Mucosa of stomach (tissue), 1 donor: Measurements from ENCODE around the gene ULBP2.
"Not testable (repeated sequence)": the region's sequence is repeated elsewhere in the genome, so short reads cannot be mapped to it uniquely, and the experiment has no call there.

Experiments
- H3K27me3 ChIP-seq: one replicate; pipeline ENCODE4 v1.7.0; 2013; ENCODE audit warnings: mild to moderate bottlenecking, low read length; ENCODE audit not compliant: control insufficient read depth, insufficient read depth
- H3K36me3 ChIP-seq: one replicate; pipeline ENCODE4 v1.7.0; 2013; ENCODE audit warnings: low read length; ENCODE audit not compliant: control insufficient read depth, insufficient read depth
- H3K4me1 ChIP-seq: one replicate; pipeline ENCODE4 v1.7.0; 2013; ENCODE audit warnings: mild to moderate bottlenecking, low read length; ENCODE audit not compliant: control insufficient read depth, insufficient read depth
- H3K4me3 ChIP-seq: one replicate; pipeline ENCODE4 v1.7.0; 2013; ENCODE audit warnings: low read length
- H3K9ac ChIP-seq: one replicate; pipeline ENCODE4 v1.7.0; 2013; ENCODE audit warnings: mild to moderate bottlenecking, low read length, moderate library complexity
- H3K9me3 ChIP-seq: one replicate; pipeline ENCODE4 v1.7.0; 2013; ENCODE audit warnings: mild to moderate bottlenecking, low read length, moderate library complexity; ENCODE audit not compliant: control insufficient read depth
- donor health status: Pancreatic carcinoma.

The ULBP2 gene

GRCh38 chr6:149935668-149936067, 6.1 kb upstream of the ULBP2 start:
- peaks cover 79% of the 10 kb centered on the region for H3K27me3 ChIP-seq
- no peak overlapping the region for H3K9ac ChIP-seq
- H3K4me3 ChIP-seq, result no peak overlapping the region
- no peaks in the 10 kb centered on the region for H3K4me1 ChIP-seq
- H3K9me3 ChIP-seq, result no peaks in the 10 kb centered on the region
- H3K36me3 ChIP-seq, result no peaks in the 10 kb centered on the region

GRCh38 chr6:149936743-149937142, 5.1 kb upstream of the ULBP2 start:
- no peak overlapping the region for H3K4me3 ChIP-seq
- no peaks in the 10 kb centered on the region for H3K9me3 ChIP-seq
- H3K9ac ChIP-seq, result no peak overlapping the region
- no peaks in the 10 kb centered on the region for H3K36me3 ChIP-seq
- peaks cover 80% of the 10 kb centered on the region for H3K27me3 ChIP-seq
- H3K4me1 ChIP-seq, result peaks cover 3% of the 10 kb centered on the region

GRCh38 chr6:149938013-149938570, 3.7 kb upstream of the ULBP2 start:
- not testable (repeated sequence) for H3K4me3 ChIP-seq, H3K4me1 ChIP-seq, H3K9me3 ChIP-seq, H3K36me3 ChIP-seq, H3K9ac ChIP-seq
- H3K27me3 ChIP-seq, result peaks cover 88% of the 10 kb centered on the region

GRCh38 chr6:149938571-149939355, 3.1 kb upstream of the ULBP2 start:
- Histone ChIP-seq H3K9ac (no peak overlapping the region), H3K9me3 (no peaks in the 10 kb centered on the region), H3K4me1 (peaks cover 9% of the 10 kb centered on the region), H3K4me3 (no peak overlapping the region), H3K27me3 (peaks cover 82% of the 10 kb centered on the region), H3K36me3 (no peaks in the 10 kb centered on the region)

- Histone ChIP-seq H3K27me3 (peaks cover 80% of the 10 kb centered on the region), H3K36me3 (no peaks in the 10 kb centered on the region), H3K9ac (no peak overlapping the region), H3K4me1 (peaks cover 9% of the 10 kb centered on the region), H3K9me3 (no peaks in the 10 kb centered on the region), H3K4me3 (no peak overlapping the region)
These were observed 2.5 kb upstream of the ULBP2 start for GRCh38 chr6:149939356-149939648.

GRCh38 chr6:149939909-149940671, 1.7 kb upstream of the ULBP2 start:
- Histone ChIP-seq H3K9ac (no peak overlapping the region), H3K9me3 (no peaks in the 10 kb centered on the region), H3K27me3 (peaks cover 73% of the 10 kb centered on the region), H3K36me3 (no peaks in the 10 kb centered on the region), H3K4me3 (no peak overlapping the region), H3K4me1 (peaks cover 9% of the 10 kb centered on the region)

- H3K9ac ChIP-seq, result no peak overlapping the region
- H3K9me3 ChIP-seq, result no peaks in the 10 kb centered on the region
- peaks cover 68% of the 10 kb centered on the region for H3K27me3 ChIP-seq
- H3K36me3 ChIP-seq, result no peaks in the 10 kb centered on the region
- H3K4me1 ChIP-seq, result peaks cover 9% of the 10 kb centered on the region
- no peak overlapping the region for H3K4me3 ChIP-seq
These were observed 1.2 kb upstream of the ULBP2 start for GRCh38 chr6:149940672-149940982.

- Histone ChIP-seq H3K4me3 (no peak overlapping the region), H3K4me1 (peaks cover 9% of the 10 kb centered on the region), H3K9me3 (no peaks in the 10 kb centered on the region), H3K36me3 (no peaks in the 10 kb centered on the region), H3K9ac (no peak overlapping the region), H3K27me3 (peaks cover 51% of the 10 kb centered on the region)
These were observed 631 bp downstream of the ULBP2 start for GRCh38 chr6:149942461-149942829.

- not testable (repeated sequence) for H3K4me1 ChIP-seq, H3K9me3 ChIP-seq, H3K9ac ChIP-seq, H3K4me3 ChIP-seq, H3K36me3 ChIP-seq
- peaks cover 47% of the 10 kb centered on the region for H3K27me3 ChIP-seq
These were observed 1.5 kb downstream of the ULBP2 start for GRCh38 chr6:149943321-149943720.

- not testable (repeated sequence) for H3K4me3 ChIP-seq, H3K36me3 ChIP-seq, H3K9ac ChIP-seq, H3K9me3 ChIP-seq, H3K4me1 ChIP-seq
- peaks cover 41% of the 10 kb centered on the region for H3K27me3 ChIP-seq
These were observed 3.5 kb downstream of the ULBP2 start for GRCh38 chr6:149945276-149945675.

GRCh38 chr6:149946631-149947030, 4.8 kb downstream of the ULBP2 start:
- peaks cover 40% of the 10 kb centered on the region for H3K27me3 ChIP-seq
- not testable (repeated sequence) for H3K4me1 ChIP-seq, H3K9me3 ChIP-seq, H3K36me3 ChIP-seq, H3K9ac ChIP-seq, H3K4me3 ChIP-seq

- H3K36me3 ChIP-seq, H3K4me1 ChIP-seq, H3K9me3 ChIP-seq, H3K4me3 ChIP-seq, H3K9ac ChIP-seq: not testable (repeated sequence)
- peaks cover 40% of the 10 kb centered on the region for H3K27me3 ChIP-seq
These were observed 5.7 kb downstream of the ULBP2 start for GRCh38 chr6:149947533-149947932.
